ENCODE results near the gene CFAP90.

GRCh38 chr5:7837403-7837802 lies 13.5 kb downstream of the CFAP90 start:
- TF ChIP-seq CTCF (IDR thresholded peaks at IDR 0.05) (no peak), POLR2A (IDR thresholded peaks at IDR 0.05) (no peak)

Measured in Peyer's patch (tissue), 4 donors.